AG04450 (cell line): ENCODE data around the gene XAB2. TPM values are rescaled to one million over a fixed set of nuclear protein-coding genes. Genes with fewer than 3 reads are reported as not detected.

Experiments
- CTCF ChIA-PET: fragments of 300-600, 350-600 bp; formaldehyde crosslinking; extraction: SDS; loops from one replicate; lab custom pipeline; 2022; ENCODE audit warnings: antibody characterized with exemption, inconsistent platforms; lab: Charles Lee
- POLR2A ChIA-PET: fragments of 350-600 bp; formaldehyde crosslinking; extraction: SDS; loops from one replicate; lab custom pipeline; 2021; ENCODE audit warnings: antibody characterized with exemption, inconsistent platforms; lab: Yijun Ruan, JAX
- DNase-seq: peaks from one replicate; pipeline ENCODE4 v3.0.0-alpha.2; 2011; ENCODE audit warnings: low read depth, low spot score
- H3K27ac ChIP-seq: one replicate; pipeline ENCODE4 v1.5.1; 2012; ENCODE audit warnings: low read depth, low read length, control low read depth
- H3K27me3 ChIP-seq: one replicate; pipeline ENCODE4 v1.6.0; 2012; ENCODE audit warnings: low read length; ENCODE audit not compliant: control insufficient read depth, insufficient read depth
- H3K4me3 ChIP-seq: 2 replicates; pipeline ENCODE4 v1.5.1; 2011; ENCODE audit warnings: mild to moderate bottlenecking, low read depth, low read length, control low read depth
- H3K9me3 ChIP-seq: 2 replicates; pipeline ENCODE4 v1.5.1; 2012; ENCODE audit warnings: low read length; ENCODE audit not compliant: control insufficient read depth, insufficient read depth
- polyA plus RNA-seq: library from polyadenylated mRNA; depleted of rRNA; stranded (reverse); fragments of >200 nt; gene quantifications from 2 replicates; pipeline ENCODE4 v1.2.3, GENCODE V29; 2011
- TF ChIP-seq, protein P1 (sequence below): IDR thresholded peaks from 2 replicates; pipeline ENCODE4 v1.5.1; 2011; ENCODE audit warnings: low read depth, low read length, control low read depth, inconsistent platforms

XAB2 gene
- polyA plus RNA-seq, 1 experiment = 16.3 TPM

- H3K9me3 ChIP-seq = peaks cover 3% of the 10 kb centered on the region; the same call in 1 of the 2 replicates
- no peak overlapping the region for H3K27ac ChIP-seq
- H3K27me3 ChIP-seq = peaks cover 6% of the 10 kb centered on the region
- no peak for DNase-seq
- TF ChIP-seq, protein P1, sequence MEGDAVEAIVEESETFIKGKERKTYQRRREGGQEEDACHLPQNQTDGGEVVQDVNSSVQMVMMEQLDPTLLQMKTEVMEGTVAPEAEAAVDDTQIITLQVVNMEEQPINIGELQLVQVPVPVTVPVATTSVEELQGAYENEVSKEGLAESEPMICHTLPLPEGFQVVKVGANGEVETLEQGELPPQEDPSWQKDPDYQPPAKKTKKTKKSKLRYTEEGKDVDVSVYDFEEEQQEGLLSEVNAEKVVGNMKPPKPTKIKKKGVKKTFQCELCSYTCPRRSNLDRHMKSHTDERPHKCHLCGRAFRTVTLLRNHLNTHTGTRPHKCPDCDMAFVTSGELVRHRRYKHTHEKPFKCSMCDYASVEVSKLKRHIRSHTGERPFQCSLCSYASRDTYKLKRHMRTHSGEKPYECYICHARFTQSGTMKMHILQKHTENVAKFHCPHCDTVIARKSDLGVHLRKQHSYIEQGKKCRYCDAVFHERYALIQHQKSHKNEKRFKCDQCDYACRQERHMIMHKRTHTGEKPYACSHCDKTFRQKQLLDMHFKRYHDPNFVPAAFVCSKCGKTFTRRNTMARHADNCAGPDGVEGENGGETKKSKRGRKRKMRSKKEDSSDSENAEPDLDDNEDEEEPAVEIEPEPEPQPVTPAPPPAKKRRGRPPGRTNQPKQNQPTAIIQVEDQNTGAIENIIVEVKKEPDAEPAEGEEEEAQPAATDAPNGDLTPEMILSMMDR = no peak
- CTCF ChIA-PET = interaction anchor here (0.7 kb wide), 1 partner anchor 22 kb away, joined by 3 read pairs; no protein-coding TSS in a partner anchor
- POLR2A ChIA-PET = no interaction called here
- H3K4me3 ChIP-seq = no peak overlapping the region
These were observed 6.3 kb upstream of the XAB2 start for GRCh38 chr19:7635670-7636069.

DNA sequence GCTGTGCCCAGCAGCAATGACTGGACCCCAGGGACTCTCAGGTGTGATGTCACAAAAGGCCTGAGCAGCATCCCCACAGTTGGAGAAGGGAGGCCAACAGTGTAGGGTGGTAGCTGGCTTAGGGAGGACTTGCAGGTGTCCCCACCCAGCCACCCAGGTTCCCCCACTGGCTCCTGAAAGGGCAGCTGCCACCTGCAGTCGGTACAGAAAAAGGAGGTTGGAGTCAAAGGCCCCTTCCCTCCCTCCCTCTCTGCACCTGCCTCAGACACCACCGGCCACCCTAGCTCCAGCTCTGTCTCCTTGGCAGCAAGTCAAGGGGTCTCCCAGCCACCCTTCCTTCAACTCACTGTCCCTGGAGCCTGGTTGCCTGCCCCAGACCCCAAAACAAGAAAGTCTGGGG, 4.4 kb upstream of the XAB2 start, which contains the start of gene PCP2:
Gene PCP2 (minus strand): TSS at position 22 of the 400 bp plus-strand sequence. CDS start 262 bp downstream, outside the sequence.
- H3K27ac ChIP-seq = no peak within 1 kb of the TSS
- no peak within 1 kb of the TSS for H3K4me3 ChIP-seq
- ChIA-PET POLR2A (interaction anchor here (0.7 kb wide), 1 partner anchor 10 kb away, joined by 3 read pairs; no protein-coding TSS in a partner anchor), CTCF (interaction anchor here (0.5 kb wide), 1 partner anchor 277 kb away, joined by 4 read pairs; no protein-coding TSS in a partner anchor)
- no peaks in the 10 kb centered on the region; the same call in 1 of the 2 replicates for H3K9me3 ChIP-seq
- no peak for DNase-seq
- TF ChIP-seq, protein P1 = no peak
- peaks cover 6% of the 10 kb centered on the region for H3K27me3 ChIP-seq

GRCh38 chr19:7632340-7633203, 3.2 kb upstream of the XAB2 start:
- POLR2A ChIA-PET = no interaction called here
- CTCF ChIA-PET = interaction anchor here (0.5 kb wide), 1 partner anchor 17 kb away, joined by 3 read pairs; no protein-coding TSS in a partner anchor
- H3K9me3 ChIP-seq = no peaks in the 10 kb centered on the region; the same call in 1 of the 2 replicates
- DNase-seq = no peak
- peaks cover 4% of the 10 kb centered on the region for H3K27me3 ChIP-seq
- TF ChIP-seq, protein P1 = no peak
- H3K4me3 ChIP-seq = no peak overlapping the region
- no peak overlapping the region for H3K27ac ChIP-seq

- Histone ChIP-seq H3K27me3 (no peaks in the 10 kb centered on the region), H3K4me3 (no peak overlapping the region), H3K9me3 (no peaks in the 10 kb centered on the region; the same call in 1 of the 2 replicates), H3K27ac (no peak overlapping the region)
- CTCF ChIA-PET = interaction anchor here (2.5 kb wide), 1 partner anchor 63 kb away, joined by 14 read pairs; no protein-coding TSS in a partner anchor
- POLR2A ChIA-PET = no interaction called here
- TF ChIP-seq, protein P1 = no peak
- DNase-seq = no peak
These were observed 2.2 kb upstream of the XAB2 start for GRCh38 chr19:7631577-7631976.
